Fibroblast of skin of left biceps (primary cell): ENCODE measurements around the gene POP4.

Experiments used
- DNase-seq, 2 experiments: peaks; one replicate each; pipeline ENCODE4 v3.0.0-alpha.2; 2013; ENCODE audit warnings: low read depth in 2 of 2

POP4 gene

GRCh38 chr19:29662278-29662603 is 56.2 kb downstream of the POP4 start:
- DNase-seq: no peak

DNA sequence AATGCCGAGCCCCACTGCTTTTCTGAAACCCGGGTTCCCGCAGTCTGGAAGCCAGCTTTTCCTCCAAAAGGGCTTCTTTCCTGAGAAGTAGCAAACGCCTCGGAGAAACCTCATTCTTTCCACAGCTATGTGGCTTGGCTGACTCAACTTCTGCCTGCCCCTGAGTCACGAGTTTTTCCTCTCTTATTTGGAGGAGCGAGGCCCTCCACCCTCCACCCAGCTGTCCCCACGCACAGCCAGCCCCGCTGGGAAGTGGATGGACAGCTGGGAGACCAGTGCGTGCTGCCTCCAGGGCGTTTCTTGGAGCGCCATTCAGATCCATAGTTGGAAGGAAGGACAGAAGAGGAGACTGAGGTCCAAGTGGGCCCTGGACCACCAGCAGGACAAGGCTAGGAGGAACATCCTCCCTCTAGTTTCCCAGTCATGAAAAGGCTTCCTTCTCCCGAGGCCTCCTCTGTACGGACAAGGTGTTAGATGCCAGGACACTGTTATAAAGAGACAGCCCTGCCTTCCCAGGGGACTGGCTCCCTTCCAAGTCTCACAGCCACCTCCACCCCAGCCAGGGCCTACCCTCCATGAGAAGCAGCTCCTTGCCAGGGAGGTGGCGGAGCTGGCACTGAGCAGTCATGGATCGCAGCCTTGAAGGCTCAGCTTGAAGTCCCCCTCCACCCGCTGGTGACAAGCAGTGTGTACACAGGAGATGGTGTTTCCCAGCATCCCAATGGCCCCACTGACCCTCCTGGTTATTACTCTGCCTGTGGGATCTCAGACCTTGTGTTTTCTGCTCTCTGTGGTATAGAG is 56.7 kb downstream of the POP4 start:
- peak; percentile 75 to 78 for DNase-seq

DNA sequence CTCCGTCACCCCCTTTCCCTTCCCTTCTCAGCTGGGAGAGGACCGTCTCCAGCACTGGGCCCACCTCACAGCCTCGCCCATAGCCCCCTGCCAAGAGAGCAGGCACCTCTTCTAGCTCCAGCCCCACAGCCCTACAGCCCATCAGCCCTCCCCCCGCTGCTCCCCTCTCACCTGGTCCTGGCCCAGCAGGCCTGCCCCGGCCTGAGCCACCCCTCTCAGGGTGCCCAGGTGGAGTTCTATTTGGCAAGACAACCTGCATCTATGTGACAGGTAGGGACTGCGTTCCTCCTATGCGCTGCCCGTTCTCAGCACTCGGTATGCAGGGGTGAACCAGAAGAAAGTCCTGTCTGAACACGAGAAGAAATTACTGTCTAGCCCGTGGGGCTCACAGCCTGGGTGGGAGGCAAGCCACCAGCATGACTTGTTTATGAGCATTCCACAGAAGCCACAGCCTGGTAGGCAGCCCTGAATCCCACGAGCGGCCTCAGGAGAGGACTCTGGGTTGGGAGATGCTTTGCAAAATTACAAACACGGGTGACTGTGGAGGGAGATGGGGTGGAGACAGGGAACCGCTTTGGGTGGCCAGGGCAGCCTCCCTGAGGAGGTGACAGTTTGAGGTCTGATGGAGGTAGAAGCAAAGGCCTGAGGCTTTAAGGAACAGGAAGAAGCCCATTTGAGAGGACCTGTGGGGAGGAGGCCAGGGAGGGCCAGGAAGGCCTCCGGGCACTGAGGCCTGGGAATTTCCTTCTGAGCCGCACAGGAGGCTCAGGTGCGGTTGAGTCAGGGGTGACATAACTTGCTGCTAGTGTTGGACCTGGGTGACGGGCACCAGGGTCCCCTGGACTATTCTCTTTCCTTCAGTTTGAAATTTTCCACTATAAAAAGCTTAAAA is 58.0 kb downstream of the POP4 start:
- DNase-seq: no peak

- DNase-seq: no peak
These were observed 58.7 kb downstream of the POP4 start for GRCh38 chr19:29664753-29665214.

DNA sequence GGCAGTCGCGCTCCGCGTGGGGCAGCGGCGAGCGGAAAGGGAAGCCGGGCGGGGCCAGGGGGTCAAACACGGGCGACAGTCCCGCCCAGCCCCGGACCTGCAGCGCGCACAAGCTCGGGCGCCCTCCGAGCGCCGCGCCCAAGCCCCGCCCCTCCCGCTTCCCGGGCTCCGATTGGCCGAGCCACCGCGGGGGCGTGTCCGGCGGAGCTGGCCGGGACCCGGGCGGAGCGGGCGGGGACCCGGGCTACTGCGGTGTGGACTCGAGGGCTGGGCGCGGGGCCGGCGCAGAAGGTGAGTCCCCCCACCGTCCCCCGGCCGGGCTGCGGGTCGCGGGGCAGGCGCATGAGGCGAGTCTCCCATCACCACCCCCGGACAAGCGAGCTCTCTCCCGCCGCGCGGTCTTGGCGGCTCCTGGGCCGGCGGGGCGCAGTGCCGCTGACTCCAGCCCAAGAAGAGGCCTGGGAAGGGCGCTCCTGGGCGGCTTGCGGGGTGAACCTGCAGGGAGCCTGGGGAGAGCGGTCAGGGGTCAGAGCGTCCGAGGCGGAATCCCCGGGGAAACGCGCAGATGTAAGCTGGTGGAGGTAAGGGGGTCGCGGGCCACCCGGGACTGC is 59.2 kb downstream of the POP4 start, which contains the start of gene PLEKHF1:
Gene PLEKHF1, plus strand, starts transcription at position 247 of the 611 bp plus-strand sequence. CDS start 8,379 bp downstream, outside the sequence.
- no peak for DNase-seq

DNA sequence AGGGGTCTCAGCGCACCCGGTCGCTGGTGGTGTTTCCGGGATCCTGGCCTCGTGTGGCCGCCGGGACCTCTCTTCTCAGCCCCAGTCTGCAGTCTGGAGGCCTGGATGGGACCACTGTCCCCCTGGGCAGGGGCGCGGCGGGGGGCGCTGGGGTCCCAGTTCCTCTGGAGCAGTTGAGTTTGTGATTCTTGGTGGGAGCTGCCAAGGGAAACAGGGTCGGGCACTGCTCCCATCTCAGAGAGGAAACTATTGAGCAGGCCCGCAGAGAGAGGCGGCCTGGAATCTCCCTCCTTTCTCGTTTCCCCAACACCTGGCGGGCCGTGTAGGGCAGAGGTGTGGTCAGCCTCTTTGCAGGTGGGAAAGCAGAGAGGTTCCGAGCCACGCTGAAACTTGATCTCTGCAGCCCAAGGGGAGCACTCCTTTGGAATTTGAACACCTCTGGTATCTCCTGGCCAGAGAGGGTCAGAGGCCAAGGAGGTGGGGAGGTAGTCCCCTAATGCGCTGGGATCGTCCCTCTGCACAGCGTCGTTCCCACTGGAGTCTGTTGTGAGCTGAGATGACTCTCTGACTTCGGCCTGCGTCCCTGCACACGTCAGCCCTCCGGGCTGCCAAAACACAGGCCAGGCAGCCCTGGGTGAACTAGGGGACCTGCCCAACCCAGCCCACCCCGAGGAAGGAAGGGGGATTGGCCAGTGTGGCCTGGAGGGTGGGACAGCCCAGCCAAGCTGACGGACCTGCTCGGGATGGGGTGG is 59.9 kb downstream of the POP4 start:
- no peak for DNase-seq
